PFSK-1 (cell line): ENCODE data around the gene TRMT44.

Experiments
- POLR2AphosphoS5 ChIP-seq: IDR thresholded peaks from 2 replicates; pipeline ENCODE4 v1.6.1; 2012; ENCODE audit warnings: low read depth, mild to moderate bottlenecking, control low read depth, low read length, moderate library complexity
- TAF1 ChIP-seq: IDR thresholded peaks from 2 replicates; pipeline ENCODE4 v1.6.1; 2012; ENCODE audit warnings: low read length, control low read depth, borderline replicate concordance; ENCODE audit not compliant: insufficient read depth

- TF ChIP-seq TAF1, result no peak
- TF ChIP-seq POLR2AphosphoS5, result no peak
Measured at GRCh38 chr4:8403173-8403753, 37.3 kb upstream of the TRMT44 start.
